NCI-H510A (cell line): ENCODE measurements around the gene LRFN3.
"Not testable (repeated sequence)": the region's sequence is repeated elsewhere in the genome, so short reads cannot be mapped to it uniquely, and the experiment has no call there.

ENCODE experiments used
- DNase-seq: peaks from one replicate; lab custom pipeline; 2025; lab: John Stamatoyannopoulos, UW

Gene LRFN3

GRCh38 chr19:35935911-35936737 lies at the start of gene LRFN3:
LRFN3 (plus strand) TSS chr19:35936374; CDS start chr19:35939426, 3,052 bp downstream.
- peak; percentile 94 for DNase-seq

DNA sequence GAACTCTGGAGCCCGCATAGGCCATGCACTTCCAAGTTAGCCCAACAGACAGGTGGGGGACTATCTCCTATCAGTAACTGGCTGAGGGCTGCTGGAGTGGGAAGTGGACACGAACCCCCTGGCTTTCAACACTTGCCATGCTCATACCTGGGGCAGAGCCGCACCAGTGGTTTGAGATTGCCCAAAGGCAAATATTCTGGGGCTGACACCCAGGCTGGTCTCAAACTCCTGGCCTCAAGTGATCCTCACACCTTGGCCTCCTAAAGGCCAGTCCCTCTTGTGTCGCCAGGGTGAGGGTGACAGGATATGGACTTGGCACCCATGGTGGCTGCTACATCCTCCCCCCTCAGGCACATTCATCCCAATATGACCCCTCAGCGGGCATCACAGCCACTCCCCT lies 49.0 kb upstream of the LRFN3 start:
- DNase-seq: no peak

GRCh38 chr19:35888398-35888797 lies 47.8 kb upstream of the LRFN3 start:
- DNase-seq: no peak

GRCh38 chr19:35889370-35890112 lies 46.6 kb upstream of the LRFN3 start:
- no peak for DNase-seq

- DNase-seq: no peak
Observed at GRCh38 chr19:35890113-35890650, 46.0 kb upstream of the LRFN3 start.

DNA sequence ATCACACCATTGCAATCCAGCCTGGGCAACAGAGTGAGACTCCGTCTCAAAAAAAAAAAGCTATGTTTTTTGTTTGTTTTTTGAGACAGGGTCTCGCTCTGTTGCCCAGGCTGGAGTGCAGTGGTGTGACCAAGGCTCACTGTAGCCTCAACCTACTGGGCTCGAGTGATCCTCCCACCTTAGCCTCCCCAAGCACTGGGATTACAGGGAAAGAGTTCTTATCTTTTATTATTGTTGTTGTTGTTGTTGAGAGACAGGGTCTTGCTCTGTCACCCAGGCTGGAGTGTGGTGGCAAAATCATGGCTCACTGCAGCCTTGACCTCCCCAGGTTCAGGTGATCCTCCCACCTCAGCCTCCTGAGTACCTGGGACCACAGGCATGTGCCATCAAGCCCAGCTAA lies 44.4 kb upstream of the LRFN3 start:
- DNase-seq: not testable (repeated sequence)

DNA sequence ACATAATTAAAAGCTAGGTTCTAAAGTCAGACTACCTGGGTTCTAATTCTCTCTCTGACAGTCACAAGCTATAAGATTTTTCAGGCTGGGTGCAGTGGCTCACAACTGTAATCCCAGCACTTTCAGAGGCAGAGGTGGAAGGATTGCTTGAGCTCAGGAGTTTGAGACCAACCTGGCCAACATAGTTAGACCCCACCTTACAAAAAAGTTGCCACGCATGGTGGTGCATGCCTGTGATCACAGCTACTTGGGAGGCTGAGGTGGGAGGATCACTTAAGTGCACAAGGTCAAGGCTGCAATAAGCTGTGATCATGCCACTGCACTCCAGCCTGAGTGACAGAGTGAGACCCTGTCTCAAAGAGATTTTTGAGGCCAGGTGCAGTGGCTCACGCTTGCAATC lies 41.8 kb upstream of the LRFN3 start:
- DNase-seq: no peak

DNA sequence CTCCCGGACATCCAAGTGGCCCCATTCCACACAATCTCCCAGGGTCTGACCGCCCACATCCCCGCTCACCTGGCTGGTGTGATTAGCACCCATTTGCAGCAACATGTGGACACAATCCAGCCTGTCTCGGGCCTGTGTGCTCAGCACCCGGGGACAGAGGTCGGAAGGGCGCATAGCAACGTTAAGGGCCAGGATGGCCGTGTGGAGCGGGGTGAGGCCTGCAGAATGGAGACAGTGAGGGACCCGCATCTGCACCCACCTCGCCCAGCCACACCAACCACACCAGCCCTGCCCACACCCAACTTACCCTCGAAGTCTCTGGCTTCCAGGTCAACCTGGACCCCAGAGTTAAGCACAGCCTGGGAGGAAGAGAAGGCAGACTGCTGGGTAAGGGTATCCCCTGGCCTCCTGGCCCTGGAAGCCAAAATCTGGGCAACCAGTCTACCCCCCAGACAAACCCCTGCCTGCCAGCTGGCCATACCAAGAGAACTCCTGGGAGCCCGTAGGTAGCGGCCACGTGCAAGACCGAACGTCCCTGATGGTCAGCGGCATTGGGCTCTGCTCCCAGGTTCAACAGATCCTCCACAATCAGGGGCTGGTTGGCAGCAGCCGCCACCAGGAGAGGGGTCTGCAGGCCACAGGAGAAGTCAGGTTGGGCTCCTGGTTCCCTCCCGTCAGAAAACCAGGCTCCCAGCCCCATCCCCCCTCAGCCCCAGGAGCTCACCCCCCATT lies 40.1 kb upstream of the LRFN3 start:
- DNase-seq: no peak

DNA sequence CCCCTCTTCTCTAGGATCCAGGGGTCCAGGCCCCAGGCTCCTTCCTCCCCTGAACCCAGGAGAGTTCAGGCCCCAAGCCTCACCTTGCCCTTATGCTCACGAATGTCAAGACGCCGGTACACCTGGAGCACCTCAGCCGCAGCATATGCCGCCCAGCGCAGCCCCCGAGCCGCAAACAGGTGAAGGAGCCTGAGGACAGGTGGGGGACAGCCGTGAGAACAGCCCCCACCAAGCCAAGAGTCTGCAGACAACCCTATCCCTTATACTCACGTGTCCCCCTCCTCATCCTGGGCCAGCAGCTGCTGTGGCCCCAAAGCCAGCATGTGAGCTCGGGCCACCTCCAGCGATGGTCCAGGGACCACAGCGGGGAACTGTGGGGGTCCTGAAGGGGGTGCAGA lies 39.5 kb upstream of the LRFN3 start:
- no peak for DNase-seq

DNA sequence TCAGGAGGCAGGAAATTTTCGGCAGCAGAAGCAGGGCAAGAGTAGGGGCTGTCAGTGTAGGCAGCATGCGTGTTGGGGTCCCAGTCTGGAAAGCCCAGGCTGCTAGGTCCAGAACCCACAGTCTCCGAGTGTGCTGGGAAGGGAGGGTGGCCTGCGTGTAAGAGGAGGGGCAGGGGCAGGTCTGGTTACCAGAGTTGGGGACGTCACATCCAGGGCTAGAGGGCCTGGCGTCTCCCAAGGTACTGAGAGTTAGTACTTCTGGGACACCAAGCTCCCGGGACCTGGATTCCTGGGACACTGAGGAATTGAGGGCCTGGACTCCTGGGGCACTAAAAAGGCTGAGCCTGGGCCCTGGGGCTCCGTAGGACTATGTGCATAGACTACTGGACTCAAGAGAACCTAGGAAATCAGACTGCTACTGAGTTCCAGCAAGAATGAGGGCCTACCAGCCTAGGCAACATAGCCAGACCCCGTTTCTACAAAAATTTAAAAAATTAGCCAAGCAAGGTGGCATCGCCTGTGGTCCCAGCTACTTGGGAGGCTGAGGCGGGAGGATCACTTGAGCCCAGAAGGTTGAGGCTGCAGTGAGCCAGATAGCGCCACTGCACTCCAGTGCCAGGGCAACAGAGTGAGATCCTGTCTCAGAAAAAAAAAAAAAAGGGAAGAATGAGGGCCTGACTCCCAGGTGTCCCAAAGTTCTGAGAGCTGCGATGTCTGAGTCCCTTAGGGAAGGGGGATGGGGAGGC lies 38.3 kb upstream of the LRFN3 start:
- DNase-seq: no peak

DNA sequence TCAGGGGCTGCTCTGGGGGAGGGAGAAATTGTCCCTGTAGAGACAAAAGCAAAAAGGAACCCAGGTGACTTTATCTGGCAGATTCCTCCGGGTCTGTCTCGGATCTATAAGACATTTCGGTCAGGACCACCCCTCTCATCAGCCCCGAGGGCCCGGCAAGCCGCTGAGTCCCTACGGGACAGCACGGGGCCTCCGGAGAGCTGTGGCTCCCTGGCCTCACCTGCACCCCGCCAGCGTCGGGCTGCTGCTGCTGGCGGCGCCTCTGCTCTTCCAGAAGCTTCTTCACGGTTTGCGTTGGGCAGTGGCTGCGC lies 37.7 kb upstream of the LRFN3 start:
- DNase-seq: no peak

- DNase-seq: peak; percentile 65
Observed at GRCh38 chr19:35899547-35900214, 36.5 kb upstream of the LRFN3 start.

- DNase-seq: no peak
Observed at GRCh38 chr19:35901055-35901644, 35.0 kb upstream of the LRFN3 start.

GRCh38 chr19:35901854-35902661 lies 34.1 kb upstream of the LRFN3 start, which contains the start of gene HCST:
HCST (plus strand) TSS chr19:35902529; CDS start chr19:35902594, 65 bp downstream.
- no peak for DNase-seq

DNA sequence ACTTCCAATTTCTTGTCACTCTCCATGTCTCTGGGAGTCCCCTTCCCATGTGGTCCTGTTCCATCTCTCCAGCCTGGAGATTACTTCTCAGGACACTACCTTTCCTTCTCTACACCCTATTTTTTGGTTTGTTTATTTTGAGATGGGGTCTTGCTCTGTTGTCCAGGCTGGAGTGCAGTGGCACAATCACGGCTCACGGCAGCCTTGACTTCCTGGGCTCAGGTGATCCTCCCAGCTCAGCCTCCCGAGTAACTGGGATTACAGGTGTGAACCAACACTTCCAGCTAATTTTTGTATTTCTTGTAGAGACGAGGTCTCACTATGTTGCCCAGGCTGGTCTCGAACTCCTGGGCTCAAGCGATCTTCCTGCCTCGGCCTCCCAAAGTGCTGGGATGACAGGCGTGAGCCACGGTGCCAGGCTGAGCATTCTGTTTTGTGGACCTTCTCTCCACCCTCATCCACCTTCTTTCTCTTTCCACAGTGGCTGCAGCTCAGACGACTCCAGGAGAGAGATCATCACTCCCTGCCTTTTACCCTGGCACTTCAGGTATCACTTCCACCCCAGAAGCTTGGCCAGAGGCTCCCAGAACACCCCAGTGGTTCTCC lies 33.2 kb upstream of the LRFN3 start:
- DNase-seq: no peak

DNA sequence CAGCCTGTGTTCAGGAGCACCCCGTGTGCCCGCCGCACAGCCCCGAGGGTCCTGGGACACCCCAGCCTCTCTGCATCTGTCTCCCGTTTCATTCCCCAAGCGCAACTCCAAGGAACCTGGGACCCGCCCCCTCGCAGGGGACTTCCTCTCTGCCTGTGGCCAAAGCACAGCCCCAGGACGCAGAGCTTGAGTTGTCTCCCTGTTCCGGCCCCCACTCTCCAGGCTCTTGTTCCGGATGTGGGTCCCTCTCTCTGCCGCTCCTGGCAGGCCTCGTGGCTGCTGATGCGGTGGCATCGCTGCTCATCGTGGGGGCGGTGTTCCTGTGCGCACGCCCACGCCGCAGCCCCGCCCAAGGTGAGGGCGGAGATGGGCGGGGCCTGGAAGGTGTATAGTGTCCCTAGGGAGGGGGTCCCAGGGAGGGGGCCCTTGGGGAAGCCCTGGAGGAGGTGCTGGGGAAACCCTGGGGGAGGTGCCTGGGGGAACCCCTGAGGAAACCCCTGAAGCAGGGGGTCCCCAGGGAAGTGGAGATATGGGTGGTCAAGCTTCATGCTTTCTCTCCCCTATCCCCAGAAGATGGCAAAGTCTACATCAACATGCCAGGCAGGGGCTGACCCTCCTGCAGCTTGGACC lies 32.5 kb upstream of the LRFN3 start:
- DNase-seq: peak; percentile 75

- DNase-seq: no peak
Observed at GRCh38 chr19:35904311-35905068, 31.7 kb upstream of the LRFN3 start.

- no peak for DNase-seq
Observed at GRCh38 chr19:35905178-35905727, 30.9 kb upstream of the LRFN3 start.
